ENCODE measurements around the gene GNG7. TPM values are rescaled to one million over a fixed set of nuclear protein-coding genes. Genes with fewer than 3 reads are reported as not detected.

GNG7 gene
- total RNA-seq, 1 experiment from 2014 or later, result 9.6 TPM

DNA sequence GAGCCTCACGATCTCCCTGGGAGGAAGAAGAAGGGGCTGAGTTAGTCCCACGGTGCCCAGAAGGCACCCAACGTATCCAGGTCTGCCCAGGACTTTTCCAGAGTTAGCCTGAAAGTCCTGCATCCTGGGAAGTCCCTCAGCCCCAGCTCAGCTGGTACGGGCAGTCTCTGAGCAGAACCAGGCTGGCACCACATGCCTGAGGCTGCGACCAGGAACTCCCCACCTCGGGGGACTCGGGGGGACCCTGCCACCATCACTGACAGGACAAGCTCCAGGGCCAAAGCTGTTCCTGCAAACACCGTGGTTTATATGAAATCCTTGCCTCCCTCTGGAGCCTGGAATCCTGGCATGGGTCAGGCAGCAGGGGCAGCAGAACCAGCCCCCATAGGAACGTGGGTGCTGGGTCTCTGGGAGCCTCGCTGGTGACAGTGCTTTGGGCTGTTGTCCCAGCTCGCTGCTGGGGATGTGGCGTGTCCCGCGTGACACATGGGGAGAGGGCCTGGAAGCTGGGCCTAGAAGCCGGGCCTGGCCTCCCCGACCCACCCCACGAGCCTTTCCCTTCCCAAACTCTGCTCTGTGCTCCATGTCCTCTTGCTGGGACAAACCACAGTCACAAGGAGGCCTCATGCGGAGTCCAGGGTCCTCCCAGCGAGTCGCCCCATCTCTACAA lies 55.5 kb downstream of the GNG7 start (continued):
- TF ChIP-seq, protein P1, sequence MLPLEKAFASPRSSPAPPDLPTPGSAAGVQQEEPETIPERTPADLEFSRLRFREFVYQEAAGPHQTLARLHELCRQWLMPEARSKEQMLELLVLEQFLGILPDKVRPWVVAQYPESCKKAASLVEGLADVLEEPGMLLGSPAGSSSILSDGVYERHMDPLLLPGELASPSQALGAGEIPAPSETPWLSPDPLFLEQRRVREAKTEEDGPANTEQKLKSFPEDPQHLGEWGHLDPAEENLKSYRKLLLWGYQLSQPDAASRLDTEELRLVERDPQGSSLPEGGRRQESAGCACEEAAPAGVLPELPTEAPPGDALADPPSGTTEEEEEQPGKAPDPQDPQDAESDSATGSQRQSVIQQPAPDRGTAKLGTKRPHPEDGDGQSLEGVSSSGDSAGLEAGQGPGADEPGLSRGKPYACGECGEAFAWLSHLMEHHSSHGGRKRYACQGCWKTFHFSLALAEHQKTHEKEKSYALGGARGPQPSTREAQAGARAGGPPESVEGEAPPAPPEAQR (CRISPR knock-in tag; IDR thresholded peaks at IDR 0.05), result no peak
- TF ChIP-seq ZNF317 (CRISPR knock-in tag; IDR thresholded peaks at IDR 0.05; ENCODE audit: borderline replicate concordance, low read depth) (no peak), TP53 (CRISPR knock-in tag; IDR thresholded peaks at IDR 0.05) (no peak), ZBTB21 (CRISPR knock-in tag; IDR thresholded peaks at IDR 0.05; ENCODE audit: borderline replicate concordance) (no peak), PRRX2 (CRISPR knock-in tag; IDR thresholded peaks at IDR 0.05) (no peak), HMGA2 (CRISPR knock-in tag; IDR thresholded peaks at IDR 0.05) (no peak), EMX1 (CRISPR knock-in tag; IDR thresholded peaks at IDR 0.05) (no peak), RORB (CRISPR knock-in tag; IDR thresholded peaks at IDR 0.05) (no peak)
- TF ChIP-seq, protein P2, sequence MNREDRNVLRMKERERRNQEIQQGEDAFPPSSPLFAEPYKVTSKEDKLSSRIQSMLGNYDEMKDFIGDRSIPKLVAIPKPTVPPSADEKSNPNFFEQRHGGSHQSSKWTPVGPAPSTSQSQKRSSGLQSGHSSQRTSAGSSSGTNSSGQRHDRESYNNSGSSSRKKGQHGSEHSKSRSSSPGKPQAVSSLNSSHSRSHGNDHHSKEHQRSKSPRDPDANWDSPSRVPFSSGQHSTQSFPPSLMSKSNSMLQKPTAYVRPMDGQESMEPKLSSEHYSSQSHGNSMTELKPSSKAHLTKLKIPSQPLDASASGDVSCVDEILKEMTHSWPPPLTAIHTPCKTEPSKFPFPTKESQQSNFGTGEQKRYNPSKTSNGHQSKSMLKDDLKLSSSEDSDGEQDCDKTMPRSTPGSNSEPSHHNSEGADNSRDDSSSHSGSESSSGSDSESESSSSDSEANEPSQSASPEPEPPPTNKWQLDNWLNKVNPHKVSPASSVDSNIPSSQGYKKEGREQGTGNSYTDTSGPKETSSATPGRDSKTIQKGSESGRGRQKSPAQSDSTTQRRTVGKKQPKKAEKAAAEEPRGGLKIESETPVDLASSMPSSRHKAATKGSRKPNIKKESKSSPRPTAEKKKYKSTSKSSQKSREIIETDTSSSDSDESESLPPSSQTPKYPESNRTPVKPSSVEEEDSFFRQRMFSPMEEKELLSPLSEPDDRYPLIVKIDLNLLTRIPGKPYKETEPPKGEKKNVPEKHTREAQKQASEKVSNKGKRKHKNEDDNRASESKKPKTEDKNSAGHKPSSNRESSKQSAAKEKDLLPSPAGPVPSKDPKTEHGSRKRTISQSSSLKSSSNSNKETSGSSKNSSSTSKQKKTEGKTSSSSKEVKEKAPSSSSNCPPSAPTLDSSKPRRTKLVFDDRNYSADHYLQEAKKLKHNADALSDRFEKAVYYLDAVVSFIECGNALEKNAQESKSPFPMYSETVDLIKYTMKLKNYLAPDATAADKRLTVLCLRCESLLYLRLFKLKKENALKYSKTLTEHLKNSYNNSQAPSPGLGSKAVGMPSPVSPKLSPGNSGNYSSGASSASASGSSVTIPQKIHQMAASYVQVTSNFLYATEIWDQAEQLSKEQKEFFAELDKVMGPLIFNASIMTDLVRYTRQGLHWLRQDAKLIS (CRISPR knock-in tag; IDR thresholded peaks at IDR 0.05; ENCODE audit: borderline replicate concordance), result no peak
- TF ChIP-seq, protein P3, sequence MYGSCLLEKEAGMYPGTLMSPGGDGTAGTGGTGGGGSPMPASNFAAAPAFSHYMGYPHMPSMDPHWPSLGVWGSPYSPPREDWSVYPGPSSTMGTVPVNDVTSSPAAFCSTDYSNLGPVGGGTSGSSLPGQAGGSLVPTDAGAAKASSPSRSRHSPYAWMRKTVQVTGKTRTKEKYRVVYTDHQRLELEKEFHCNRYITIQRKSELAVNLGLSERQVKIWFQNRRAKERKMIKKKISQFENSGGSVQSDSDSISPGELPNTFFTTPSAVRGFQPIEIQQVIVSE (CRISPR knock-in tag; IDR thresholded peaks at IDR 0.05; ENCODE audit: borderline replicate concordance), result no peak
- TF ChIP-seq, protein P4, sequence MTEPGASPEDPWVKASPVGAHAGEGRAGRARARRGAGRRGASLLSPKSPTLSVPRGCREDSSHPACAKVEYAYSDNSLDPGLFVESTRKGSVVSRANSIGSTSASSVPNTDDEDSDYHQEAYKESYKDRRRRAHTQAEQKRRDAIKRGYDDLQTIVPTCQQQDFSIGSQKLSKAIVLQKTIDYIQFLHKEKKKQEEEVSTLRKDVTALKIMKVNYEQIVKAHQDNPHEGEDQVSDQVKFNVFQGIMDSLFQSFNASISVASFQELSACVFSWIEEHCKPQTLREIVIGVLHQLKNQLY (CRISPR knock-in tag; IDR thresholded peaks at IDR 0.05), result no peak

DNA sequence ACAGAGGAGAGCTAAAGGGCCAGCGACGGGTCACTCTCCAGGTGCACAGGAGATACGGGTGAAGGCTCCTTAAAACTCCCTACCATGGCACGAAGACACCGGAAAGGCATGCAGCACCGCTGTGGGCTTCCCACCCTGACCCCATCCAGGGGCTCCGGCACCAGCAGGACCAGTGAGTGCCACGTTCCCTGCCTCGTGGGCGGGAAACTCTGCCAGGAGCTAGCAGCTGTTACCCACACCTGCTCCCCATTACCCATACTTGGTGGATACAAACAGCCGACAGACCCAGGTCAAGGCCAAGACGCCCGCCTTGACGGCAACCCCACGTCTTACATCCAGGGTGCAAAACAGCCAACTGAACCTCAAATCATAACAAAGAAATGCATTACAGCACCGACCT lies 56.7 kb downstream of the GNG7 start:
- ChIA-PET CTCF (interaction anchor here (0.8 kb wide), 1 partner anchor 16 kb away, joined by 5 read pairs; no protein-coding TSS in a partner anchor), POLR2A (no interaction called here)
- no peaks in the 10 kb centered on the region for H3K9me3 Mint-ChIP-seq
- H3K4me3 Mint-ChIP-seq, result no peak overlapping the region
- ATAC-seq, result no peak
- no peaks in the 10 kb centered on the region for H3K36me3 Mint-ChIP-seq
- DNase-seq (ENCODE audit: low spot score), result no peak
- no peaks in the 10 kb centered on the region for H3K4me1 Mint-ChIP-seq
- no peaks in the 10 kb centered on the region for H3K27me3 Mint-ChIP-seq (ENCODE audit: low read depth)
- H3K27ac Mint-ChIP-seq, result no peak overlapping the region
- no peak for TF ChIP-seq ZNF121 (CRISPR knock-in tag; IDR thresholded peaks at IDR 0.05)
- TF ChIP-seq NFYB (CRISPR knock-in tag; conservative IDR thresholded peaks at IDR 0.05; ENCODE audit: low read depth), result no peak
- no peak for TF ChIP-seq GRHL2 (CRISPR knock-in tag; IDR thresholded peaks at IDR 0.05; ENCODE audit: insufficient replicate concordance, severe bottlenecking)
- no peak for TF ChIP-seq NFATC4 (CRISPR knock-in tag; IDR thresholded peaks at IDR 0.05)
- TF ChIP-seq, protein P3 (CRISPR knock-in tag; IDR thresholded peaks at IDR 0.05; ENCODE audit: borderline replicate concordance), result no peak
- TF ChIP-seq MXD4 (CRISPR knock-in tag; IDR thresholded peaks at IDR 0.05; ENCODE audit: borderline replicate concordance), result no peak
- TF ChIP-seq TEAD4 (CRISPR knock-in tag; IDR thresholded peaks at IDR 0.05), result no peak
- TF ChIP-seq, protein P5, sequence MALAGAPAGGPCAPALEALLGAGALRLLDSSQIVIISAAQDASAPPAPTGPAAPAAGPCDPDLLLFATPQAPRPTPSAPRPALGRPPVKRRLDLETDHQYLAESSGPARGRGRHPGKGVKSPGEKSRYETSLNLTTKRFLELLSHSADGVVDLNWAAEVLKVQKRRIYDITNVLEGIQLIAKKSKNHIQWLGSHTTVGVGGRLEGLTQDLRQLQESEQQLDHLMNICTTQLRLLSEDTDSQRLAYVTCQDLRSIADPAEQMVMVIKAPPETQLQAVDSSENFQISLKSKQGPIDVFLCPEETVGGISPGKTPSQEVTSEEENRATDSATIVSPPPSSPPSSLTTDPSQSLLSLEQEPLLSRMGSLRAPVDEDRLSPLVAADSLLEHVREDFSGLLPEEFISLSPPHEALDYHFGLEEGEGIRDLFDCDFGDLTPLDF (CRISPR knock-in tag; IDR thresholded peaks at IDR 0.05), result no peak
- TF ChIP-seq, protein P6, sequence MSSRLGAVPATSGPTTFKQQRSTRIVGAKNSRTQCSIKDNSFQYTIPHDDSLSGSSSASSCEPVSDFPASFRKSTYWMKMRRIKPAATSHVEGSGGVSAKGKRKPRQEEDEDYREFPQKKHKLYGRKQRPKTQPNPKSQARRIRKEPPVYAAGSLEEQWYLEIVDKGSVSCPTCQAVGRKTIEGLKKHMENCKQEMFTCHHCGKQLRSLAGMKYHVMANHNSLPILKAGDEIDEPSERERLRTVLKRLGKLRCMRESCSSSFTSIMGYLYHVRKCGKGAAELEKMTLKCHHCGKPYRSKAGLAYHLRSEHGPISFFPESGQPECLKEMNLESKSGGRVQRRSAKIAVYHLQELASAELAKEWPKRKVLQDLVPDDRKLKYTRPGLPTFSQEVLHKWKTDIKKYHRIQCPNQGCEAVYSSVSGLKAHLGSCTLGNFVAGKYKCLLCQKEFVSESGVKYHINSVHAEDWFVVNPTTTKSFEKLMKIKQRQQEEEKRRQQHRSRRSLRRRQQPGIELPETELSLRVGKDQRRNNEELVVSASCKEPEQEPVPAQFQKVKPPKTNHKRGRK (CRISPR knock-in tag; IDR thresholded peaks at IDR 0.05; ENCODE audit: borderline replicate concordance), result no peak
- TF ChIP-seq CBFB (CRISPR knock-in tag; IDR thresholded peaks at IDR 0.05; ENCODE audit: low read depth), result no peak
- TF ChIP-seq, protein P1 (CRISPR knock-in tag; IDR thresholded peaks at IDR 0.05), result no peak
- TF ChIP-seq, protein P7, sequence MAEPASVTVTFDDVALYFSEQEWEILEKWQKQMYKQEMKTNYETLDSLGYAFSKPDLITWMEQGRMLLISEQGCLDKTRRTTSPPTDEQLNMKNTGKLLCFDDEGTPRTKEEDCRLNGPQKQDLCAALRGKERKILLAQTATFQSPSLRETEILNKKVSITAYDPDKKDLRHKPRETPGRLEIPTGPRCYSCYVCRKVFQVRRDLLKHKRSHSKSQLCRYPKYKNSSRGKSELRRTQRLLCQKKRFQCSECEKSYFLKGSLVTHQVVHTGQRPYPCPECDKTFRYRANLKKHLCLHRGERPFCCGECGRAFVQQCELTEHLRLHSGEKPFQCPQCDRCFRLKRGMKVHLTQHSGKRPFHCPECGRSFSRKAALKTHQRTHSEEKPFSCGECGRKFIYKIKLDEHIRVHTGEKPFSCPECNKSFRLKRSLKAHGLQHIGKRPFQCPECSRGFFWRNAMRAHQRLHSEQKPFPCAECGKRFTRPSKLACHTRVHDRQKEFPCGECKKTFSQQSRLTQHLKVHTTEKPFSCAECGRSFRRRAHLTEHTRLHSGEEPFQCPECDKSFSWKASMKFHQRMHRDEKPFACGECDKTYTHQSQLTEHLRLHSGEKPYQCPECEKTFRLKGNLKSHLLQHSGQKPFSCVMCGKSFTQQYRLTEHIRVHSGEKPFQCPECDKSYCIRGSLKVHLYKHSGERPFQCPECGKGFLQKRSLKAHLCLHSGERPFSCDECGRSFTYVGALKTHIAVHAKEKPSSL (CRISPR knock-in tag; conservative IDR thresholded peaks at IDR 0.05), result no peak

All from WTC11 (cell line).